Stimulated activated CD4-positive, alpha-beta T cell treated with anti-CD3 and anti-CD28 coated beads, Interleukin-4, amount 100 ng/mL, for 48 hours (primary cell): ENCODE data around the gene SH3PXD2A.
A peak's percentile ranks its signal among the peaks of the same experiment; 100 is the strongest.

Experiments
- DNase-seq, 2 donors: peaks; one replicate each; pipeline ENCODE4 v3.0.0-alpha.2; 2020; ENCODE audit warnings: low read depth in 2 of 2

SH3PXD2A gene

DNA sequence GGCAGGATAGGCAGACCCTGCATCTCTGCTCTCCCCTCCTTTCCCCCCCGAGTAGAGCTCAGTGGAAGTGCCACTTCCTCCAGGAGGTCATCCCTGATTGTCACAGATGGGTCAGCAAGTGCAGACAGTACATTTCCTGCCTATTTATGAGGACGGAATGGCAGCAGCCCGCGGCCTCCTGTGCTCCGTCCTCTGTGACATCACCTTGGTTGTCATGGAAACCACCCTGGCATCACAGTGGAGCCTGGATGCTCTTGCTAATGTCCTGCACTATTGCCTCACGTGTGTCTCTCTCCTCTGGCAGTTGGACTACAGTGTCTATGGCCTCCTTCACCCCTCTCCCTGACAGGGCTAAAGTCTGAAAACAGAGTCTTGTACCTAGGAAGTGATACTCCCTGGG lies 148.6 kb downstream of the SH3PXD2A start:
- no peak for DNase-seq

DNA sequence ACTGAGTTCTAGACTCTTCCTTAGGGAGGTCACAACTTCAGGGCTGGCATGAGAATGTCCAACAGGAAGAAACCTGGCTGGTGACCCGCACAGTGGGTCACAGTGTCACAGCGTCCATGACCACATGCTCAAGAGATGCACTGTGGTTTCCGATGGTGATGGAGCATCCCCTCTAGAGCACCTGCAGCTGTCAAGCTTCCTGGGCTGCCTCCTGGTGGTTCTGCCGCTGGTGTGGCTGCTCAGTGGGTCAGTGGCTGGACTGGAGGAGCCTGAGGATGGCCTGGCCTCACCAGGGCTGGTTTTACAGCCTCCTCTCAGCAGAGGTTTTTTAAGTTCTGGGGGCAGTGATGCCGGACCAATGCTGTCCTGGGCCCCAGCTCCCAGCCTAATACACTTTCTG lies 149.3 kb downstream of the SH3PXD2A start:
- DNase-seq: no peak

DNA sequence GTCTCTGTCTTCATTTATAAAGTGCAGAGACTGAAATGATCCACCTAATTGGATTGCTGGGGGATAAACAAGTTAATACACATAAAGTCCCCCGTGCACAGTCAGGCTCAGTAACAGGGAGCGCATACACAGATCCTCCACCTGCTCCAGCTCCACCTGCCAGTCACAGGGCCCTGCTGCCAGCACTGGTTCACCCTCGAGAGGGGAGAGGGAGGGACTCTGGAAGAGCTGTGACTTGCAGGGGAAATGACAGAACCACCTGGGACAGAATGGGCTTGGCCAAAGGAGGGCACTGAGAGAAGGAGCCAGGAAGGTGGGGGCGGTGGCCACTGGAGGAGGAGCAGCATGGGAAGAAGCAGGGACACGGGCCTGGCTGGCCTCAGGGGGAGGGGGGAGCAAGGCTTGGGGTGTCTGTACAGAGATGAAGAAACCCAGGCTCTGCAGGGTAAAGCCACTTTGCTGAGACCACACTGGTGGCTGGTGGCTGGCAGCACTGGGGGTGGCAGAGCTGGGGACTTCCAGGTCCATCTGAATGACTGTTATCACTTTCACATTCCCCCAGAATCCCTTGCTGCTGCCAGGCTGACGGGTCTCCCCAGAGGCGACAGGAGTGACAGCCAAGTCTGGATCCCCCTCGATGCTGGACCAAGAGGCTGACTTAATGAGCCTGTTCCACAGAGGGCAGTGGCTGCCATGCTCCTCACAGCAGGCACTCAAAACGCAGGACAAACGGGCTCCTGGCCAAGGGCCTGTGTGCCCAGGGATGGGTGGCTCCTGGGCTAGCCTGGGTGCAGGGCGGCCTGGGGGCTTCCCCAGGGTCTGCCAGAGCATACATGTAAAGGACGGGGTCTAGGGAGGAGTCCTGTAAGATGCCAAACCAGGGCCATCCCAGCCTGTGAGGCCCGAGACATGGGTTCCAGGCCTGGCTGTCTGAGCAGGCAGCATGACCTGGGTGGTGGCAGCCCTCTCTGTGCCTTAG lies 151.1 kb downstream of the SH3PXD2A start:
- no peak for DNase-seq

DNA sequence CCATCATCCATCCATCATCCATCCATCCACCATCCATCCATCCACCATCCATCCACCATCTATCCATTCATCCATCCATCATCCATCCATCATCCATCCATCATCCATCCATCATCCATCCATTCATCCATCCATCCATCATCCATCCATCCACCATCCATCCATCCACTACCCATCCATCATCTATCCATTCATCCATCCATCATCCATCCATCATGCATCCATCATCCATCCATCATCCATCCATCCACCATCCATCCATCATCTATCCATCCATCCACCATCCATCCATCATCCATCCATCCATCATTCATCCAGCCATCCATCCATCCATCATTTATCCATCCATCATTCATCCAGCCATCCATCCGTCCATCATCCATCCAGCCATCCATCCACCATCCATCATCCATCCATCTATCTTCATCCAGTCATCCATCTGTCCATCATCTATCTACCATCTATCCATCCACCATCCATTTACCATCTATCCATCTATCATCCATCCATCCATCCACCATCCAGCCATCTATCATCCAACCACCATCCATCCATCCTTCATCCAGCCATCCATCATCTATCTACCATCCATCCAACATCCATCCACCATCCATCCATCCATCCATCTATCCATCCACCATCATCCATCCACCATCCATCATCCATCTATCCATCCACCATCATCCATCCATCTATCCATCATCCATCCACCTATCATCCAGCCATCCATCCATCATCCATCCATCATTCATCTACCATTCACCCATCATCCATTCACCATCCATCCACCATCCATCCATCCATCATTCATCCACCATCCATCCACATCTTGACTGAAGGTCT lies 153.8 kb downstream of the SH3PXD2A start:
- DNase-seq: no peak

DNA sequence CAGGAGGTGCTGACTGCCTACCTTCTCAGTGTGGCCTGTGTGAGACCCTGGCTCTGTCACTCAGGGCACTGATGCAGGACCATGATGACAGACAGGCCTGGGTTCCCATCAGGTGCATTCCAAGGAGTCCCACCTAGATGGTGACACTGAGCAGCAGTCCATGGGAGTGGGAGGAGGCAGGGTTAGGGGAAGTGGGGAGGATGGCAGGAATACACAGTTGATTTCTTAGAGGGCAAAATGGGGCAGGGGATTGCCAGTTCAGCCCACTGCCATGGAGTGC lies 155.0 kb downstream of the SH3PXD2A start:
- DNase-seq: no peak

DNA sequence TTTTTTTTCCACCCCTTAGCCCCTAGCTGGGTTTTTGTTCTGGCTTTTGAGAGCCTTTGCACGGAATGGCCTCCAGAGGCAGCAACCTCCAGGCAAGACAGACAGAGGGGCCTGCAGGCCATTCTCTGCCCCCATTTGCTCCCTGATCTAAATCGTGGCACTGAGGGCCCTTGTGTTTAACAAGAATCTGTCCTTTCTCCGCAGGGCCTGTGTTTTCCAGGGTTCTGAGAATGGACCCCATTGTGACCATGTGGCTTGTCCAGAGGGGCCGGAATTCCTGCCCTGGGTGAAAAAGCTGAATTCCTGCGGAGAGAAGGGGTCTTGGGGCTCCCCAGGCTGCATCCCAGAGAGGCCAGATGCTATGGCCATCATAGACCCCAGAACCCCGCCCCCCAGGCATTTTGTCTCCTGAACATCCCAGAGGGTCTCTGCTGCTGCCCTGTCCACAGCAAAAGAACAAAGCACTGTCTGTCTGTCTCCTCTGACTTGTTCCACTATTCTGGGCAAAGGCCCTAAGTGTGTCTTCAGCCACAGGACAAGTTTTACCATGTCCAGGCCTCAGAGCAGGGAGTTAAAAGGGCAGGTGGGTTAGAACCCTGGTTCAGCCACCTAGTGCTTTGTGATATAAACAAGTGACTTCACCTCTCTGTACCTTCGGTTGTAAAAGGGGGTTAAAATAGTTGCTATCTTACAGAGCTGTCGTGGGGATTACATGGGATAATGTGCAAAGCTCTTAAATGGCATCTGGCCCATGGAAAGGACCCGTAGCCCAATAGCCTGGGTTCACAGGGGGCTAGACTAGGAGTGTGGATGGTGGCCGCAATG lies 155.6 kb downstream of the SH3PXD2A start:
- DNase-seq: no peak

DNA sequence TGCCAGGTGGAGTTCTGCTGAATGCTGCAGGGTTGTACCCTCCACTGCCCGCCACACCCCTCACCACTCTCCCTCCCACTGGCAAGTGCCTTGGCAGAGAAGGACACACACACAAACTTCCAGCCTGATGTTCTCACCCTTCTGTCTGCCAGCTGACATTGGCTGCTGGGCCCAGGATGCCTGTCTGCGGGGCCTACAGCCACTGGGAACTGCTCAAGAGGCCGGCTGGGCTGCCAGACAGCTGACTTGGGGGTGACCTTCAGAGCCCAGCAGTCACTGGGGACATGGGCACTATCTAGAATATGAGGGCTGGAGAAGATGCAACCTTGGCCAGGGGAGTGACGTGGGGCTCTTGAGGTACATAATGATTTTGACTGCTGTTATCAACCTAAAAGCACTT lies 157.1 kb downstream of the SH3PXD2A start:
- DNase-seq: no peak

DNA sequence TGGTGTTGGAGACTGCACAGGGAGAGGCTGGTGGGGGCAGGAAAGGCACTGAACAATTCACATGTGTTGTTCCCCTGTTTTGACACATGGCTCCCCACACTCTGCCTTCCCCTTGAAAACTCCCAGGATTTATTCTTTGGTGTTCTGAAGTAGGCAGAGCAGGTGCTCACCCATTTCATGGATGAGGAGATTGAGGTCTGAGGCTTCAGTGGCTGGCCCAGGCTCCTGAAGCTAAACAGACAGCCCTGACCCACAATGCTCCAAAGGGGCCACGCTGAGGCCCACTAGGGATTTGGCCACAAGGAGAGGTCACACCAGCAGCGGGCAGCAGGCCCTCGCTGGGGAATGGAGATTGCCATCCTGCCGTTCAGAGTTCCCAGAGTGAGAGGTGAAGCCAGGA lies 157.6 kb downstream of the SH3PXD2A start:
- no peak for DNase-seq

DNA sequence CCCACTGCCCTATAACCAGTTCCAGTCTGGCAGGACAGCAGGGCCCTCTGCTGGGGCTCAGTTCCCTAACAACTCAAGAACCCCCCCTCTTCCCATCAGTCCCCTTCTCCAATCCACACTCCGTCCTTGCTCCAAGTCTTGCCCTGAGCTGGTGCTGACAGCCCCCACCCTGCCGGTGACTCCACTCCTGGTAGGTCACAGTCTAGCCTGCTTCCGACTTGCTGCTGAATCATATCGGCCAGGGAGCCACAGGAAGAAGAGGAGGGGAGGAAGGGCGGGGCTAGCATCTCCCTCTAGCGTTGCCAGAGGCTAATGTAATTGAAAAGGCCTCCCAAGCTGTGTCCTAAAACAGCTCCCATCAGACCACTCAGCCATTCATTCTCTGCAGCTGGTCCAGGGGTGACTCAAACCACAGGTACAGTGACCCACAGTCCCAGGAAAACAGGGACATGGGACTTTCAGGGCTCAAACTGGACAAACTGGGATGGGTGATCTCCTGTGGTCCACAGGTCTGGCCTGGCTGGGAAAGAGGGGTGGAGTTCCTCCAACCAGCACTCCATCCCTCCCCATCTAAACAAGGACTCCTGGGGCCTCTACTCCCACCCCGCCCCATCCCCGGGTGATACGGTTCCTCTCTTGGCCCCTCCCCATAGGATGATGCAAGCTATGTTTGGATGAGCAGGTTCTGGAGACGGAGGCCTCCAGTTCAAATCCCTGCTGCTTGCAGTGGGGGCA lies 158.8 kb downstream of the SH3PXD2A start:
- peak; percentile 63 to 80 for DNase-seq

DNA sequence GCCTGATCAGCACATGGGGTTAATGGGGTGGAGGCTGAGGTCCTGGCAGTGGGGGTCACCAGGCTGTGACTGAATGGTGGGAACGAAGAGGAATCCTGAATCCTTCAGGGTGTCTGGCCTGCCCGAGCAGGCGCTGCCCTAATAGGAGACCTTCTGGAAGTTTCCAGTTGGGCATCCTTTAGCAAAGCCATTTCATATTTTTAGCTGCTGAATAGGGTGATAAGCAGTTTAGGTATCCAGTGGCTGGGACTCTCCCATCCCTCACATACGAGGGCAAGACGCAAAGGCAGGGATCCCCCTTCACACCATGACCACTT lies 159.3 kb downstream of the SH3PXD2A start:
- DNase-seq: no peak

DNA sequence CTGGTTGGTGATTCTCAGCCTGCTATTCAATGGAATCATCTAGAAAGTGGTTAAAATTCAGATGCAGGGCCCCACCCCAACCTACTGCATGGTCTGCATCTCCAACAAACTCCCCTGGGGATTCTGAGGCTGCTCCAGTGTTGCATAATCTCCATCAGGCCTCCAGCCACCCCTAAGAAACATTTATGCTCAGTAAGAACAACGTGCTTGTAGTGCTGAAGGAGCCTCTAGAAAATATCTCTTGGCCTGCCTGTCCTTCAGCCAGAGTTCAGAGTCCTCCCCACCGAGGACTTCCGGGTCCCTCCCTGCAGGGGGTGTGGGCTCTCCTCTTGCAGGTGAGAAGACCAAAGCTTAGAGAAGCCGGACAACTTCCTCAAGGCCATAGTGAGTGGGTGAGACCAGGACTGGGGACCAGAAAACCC lies 159.8 kb downstream of the SH3PXD2A start:
- no peak for DNase-seq

DNA sequence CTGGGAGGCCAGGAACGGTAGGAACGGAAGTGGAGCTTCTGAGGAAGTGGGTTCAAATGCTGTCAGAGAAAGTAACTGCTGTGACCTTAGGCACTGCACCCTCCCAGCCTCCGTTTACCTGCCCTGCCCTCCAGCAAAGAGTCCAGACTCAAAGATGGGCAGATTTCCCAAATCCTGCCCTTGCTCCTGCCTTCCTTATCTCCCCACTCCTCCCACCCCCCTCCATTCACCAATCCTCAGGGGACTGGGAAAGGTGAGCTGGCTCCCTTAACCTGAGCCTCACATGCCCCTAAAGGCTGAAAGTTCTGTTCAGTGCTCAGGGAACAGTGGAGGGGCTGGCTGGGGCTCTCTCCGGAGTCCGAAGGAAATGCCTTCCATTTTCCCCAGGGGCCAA lies 161.6 kb downstream of the SH3PXD2A start:
- no peak for DNase-seq

DNA sequence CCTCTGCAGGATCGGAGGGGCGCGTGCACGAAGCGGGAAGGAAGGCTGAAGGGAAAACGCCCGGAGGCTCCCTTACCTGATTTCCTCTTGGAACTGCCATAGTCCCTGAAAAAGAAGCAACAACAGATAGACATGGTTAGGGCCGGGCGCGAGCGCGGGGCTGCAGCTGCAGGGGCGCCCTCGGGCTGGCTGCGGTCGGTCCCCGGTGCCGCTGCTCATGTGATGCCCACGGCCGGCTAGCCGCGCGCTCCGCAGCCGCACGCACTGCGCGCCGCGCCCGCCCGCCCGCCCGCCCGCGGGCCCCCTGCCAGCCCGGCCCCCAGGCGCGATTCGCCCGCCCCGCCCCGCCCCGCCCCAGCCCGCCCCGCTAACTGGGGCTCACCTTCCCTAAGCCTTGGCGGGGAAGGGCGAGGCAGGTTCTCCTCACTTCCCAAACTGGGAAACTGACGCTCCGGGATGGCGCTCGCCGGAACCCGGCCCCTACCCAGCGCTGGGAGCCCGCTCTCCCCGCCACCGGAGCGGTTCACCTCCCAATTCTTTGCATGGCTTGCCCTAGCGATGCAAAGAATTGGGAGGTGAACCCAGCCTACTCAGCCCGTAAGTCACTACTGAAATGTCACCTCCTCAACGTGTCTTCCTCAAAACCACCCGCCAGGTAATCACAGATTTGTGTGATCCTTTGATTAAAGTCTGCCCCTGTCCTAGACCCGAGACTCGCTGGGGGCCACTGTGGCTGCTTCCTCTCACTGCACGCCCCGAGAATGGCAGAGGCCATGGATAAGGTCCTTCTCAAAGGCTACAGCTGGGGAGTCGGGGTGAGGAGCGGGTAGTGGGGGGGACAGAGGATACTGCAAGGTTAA lies 162.2 kb downstream of the SH3PXD2A start:
- no peak for DNase-seq

DNA sequence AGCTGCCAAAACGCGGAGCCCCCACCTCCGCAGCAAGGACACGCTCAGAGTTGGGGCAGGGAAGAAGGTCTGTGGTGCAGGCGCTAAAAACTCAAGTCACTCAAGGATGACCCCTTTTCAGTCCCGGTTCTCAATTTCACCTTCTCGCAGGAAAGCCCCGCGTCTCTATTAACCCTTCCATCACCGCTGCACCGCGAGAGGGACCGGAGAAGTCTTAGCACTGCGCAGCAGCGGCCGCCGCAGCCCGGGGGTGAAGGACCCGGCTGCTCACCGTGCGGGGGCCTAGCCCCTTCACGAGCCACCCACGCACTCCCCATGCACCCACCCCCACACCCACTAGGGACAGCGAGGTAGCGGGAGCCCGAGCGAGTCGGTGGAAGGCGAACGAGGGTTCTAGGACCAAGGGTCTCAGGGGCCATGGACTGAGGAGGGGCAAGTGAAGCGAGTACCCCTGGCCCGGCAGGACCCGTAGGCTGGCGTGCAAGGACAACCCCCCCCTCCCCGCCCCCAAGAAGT lies 162.9 kb downstream of the SH3PXD2A start:
- no peak for DNase-seq

DNA sequence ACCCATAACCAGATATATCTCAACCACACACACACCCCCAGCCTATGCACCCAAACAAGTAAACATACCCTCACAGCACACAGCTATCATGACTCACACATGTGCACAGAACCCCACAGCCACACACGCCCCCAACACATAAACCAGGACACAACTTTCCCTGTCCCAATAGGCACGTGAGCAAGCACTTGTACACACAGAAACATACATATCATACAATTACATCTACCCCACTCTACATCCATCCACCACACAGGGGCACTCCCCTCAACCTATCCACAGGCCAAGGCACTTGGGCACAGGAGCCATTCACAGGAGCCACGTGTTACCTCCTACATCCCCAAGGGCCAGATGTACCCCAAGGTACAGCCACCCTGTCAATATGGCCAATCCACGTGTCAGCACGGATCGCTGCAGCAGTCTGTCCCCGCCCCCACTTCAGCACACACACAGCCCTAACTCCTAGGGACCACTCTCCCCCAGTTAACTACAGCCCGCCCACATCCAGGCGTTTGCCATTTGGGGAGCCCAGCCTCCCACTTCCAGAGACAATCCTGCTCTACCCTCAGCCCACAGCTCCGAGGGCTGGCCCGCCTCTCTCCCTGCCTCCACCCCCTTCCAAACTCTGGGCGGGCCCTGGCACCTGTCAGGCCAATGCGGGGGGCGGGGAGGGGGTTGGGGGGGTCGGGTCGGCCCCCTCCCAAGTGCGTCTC lies 163.5 kb downstream of the SH3PXD2A start:
- DNase-seq: no peak

DNA sequence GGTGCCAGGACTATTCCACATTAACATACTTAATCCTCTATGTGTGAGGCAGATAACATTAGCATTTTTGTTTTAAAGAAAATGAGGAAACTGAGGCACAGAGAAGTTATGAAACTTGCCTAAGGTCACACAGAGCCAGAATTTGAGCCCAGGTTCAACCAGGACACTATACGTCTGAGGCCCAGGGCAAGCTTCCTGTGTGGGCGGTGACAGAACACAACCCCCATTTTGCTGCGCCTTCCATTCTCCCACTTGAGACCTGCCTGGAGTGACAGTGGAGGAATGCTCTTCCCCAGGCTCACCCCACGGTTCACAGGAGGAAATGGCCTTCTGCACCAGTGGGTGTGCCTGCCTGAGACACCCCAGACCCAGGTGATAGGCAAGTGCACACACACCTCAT lies 164.1 kb downstream of the SH3PXD2A start:
- DNase-seq: no peak

DNA sequence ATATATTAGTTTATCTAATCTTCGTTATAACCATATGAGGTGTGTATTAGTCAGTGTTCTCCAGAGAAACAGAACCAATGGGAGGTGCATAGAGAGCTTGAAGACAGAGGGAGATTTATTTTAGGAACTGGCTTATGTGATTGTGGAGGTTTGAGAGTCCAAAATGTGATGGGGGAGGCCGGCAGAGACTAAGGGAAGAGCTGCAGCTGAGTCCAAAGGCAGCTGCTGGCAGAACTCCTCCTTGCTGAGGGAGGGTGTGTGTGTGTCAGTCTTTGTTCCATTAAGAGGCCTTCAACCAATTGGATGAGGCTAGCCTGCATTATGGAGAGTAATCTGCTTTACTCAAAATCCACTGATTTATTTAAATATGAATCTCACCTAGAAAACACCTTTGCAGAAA lies 165.1 kb downstream of the SH3PXD2A start:
- DNase-seq: no peak

DNA sequence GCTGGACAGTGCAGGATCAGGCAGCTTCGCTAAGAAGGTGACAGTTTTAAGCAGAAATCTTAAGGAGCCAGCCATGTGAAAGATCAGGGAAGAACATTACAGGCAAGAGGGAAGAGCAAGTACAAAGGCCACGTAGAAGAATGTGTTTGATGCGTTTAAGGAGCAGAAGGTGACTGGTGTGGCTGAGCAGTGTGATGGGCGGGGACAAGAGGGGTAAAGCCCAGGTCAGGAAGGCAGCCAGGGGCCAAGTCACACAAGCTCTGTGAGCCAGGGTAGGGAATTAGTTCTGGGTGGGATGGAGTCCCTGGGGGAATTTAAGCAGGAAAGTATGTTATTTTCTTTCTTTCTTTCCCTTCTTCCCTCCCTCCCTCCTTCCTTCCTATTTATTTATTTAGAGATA lies 166.9 kb downstream of the SH3PXD2A start:
- DNase-seq: no peak

DNA sequence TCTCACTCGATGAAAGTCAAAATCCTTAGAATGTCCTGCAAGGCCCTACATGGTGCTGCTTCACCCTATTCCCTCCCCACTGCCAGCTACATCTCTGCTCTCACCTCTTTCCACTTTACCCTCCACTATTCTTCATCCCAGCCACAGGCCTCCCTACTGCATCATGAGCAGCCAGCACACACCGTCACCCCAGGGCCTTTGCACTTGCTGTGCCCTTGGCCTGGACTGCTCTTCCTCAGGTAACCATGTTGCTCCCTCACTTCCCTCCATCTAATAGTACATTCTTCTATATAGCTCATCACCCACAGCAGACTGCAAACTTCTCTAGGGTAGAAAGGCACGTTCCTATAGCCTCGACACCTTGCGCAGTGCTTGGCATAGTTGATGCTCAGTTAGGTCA lies 167.7 kb downstream of the SH3PXD2A start:
- no peak for DNase-seq

DNA sequence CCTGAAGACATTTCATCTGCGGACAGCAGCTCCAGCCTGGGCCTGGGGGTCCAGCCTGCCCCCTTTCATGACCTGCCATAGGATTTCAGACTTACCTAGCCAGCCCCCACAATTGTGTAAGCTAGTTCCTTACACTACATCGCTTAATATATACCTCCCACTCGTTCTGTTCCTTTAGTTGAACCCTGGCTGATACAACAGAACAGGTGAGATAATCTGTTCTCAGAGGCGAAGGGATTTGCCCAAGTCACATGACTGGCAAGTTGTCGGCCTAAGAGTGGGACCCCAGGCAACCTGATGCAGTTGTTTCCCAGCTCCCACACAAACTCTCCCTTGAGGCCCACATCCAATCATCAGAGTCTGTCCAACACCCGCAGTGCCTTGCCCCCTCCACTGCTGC lies 168.2 kb downstream of the SH3PXD2A start:
- DNase-seq: no peak
